Measurements from ENCODE around the gene PRKAG2. TPM values are rescaled to one million over a fixed set of nuclear protein-coding genes. Genes with fewer than 3 reads are reported as not detected.
"Not testable (repeated sequence)": the region's sequence is repeated elsewhere in the genome, so short reads cannot be mapped to it uniquely, and the experiment has no call there.

Gene PRKAG2
- total and polyA plus RNA-seq, 2 experiments from 2014 or later = 17.0 to 19.5 TPM

DNA sequence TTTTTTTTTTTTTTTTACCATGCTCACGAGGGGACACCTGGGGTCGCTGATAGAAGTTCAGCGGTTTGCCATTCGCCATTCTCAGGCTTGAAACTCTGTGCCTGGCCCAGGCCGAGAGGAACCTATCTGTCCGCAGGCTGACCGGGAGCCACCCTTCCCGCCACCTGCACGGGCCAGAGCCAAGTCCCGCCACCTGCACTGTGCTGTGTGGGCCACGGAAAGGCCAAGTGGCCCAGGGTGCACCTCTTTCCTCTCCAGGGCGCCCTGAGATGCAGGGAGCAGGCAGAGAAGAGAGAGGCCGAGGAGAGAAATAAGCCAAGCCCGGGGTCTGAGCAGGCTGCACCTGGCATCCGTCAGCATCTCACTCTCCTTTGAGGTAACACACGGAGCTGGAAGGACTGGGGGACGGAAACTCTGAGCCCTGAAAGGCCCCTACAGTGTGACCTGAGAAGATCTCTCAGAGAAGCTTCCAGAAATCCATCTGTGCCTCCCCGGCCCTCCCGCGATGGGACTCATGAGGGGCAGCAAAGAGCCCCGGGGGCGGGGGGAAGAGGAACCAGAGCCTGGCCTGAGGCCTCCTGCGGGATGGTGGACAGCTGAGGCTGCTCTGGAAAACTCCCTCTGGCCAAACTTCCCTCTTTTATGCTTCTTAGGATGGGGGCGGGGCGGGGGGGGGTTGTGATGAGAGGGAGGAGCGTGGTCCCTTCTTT, 46.6 kb downstream of the PRKAG2 start:
- Histone ChIP-seq H3F3A (ENCODE audit: insufficient read depth) (no peaks in the 10 kb centered on the region), H4K20me1 (ENCODE audit: insufficient read depth) (no peaks in the 10 kb centered on the region), H3K36me3 (ENCODE audit: low read depth) (no peaks in the 10 kb centered on the region), H2AFZ (no peak overlapping the region), H3K9me3 (ENCODE audit: low read depth) (no peaks in the 10 kb centered on the region), H3K4me2 (ENCODE audit: unreplicated experiment) (no peak overlapping the region), H3K27me3 (replicated peaks; ENCODE audit: insufficient read depth) (peaks cover 18% of the 10 kb centered on the region), H3K4me1 (ENCODE audit: insufficient read depth) (no peaks in the 10 kb centered on the region), H3K4me3 (no peak overlapping the region), H3K9ac (no peak overlapping the region), H3K9me2 (ENCODE audit: insufficient read depth) (no peaks in the 10 kb centered on the region), H3K27ac (no peak overlapping the region), H3K79me2 (ENCODE audit: insufficient read depth) (no peaks in the 10 kb centered on the region)
- in situ Hi-C loops (cut with MboI) = no loop called here
- no peak for DNase-seq
- TF ChIP-seq EZH2 (IDR thresholded peaks at IDR 0.05; ENCODE audit: insufficient read depth, poor library complexity, severe bottlenecking) (no peak), EZH2phosphoT487 (IDR thresholded peaks at IDR 0.05; ENCODE audit: insufficient read depth, low read depth) (no peak)
- WGBS, 2 experiments (ENCODE audit: low coverage in 1 of 2, low lambda C conversion rate in 2 of 2, missing lambda C conversion rate in 2 of 2) = 62 to 65% methylated on average over 21 to 26 of the region's 26 CpGs

DNA sequence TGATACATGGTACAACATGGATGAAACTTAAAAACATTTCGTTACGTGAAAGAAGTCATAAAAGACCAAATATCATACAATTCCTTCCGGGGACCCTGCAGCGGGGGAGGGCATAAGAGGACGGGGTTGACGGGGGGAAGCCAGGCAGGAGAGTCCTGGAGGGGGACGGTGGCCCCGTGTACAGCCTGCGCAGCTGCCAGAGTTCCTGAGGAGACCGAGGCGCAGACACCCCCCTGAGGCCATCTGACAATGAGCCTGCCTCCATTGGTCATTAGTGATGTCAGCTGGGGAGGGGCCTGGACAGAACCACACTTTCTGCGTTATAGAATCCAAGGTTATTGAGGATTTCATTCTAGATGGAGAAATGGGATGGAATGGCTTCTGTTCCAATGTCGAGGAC, 47.2 kb downstream of the PRKAG2 start:
- H3K4me2 ChIP-seq (ENCODE audit: unreplicated experiment) = no peak overlapping the region
- no peaks in the 10 kb centered on the region for H3K9me2 ChIP-seq (ENCODE audit: insufficient read depth)
- H3K79me2 ChIP-seq (ENCODE audit: insufficient read depth) = no peaks in the 10 kb centered on the region
- no peaks in the 10 kb centered on the region for H3K4me1 ChIP-seq (ENCODE audit: insufficient read depth)
- no peak for DNase-seq
- H3K9me3 ChIP-seq (ENCODE audit: low read depth) = no peaks in the 10 kb centered on the region
- peaks cover 18% of the 10 kb centered on the region for H3K27me3 ChIP-seq (replicated peaks; ENCODE audit: insufficient read depth)
- no peak for TF ChIP-seq EZH2phosphoT487 (IDR thresholded peaks at IDR 0.05; ENCODE audit: insufficient read depth, low read depth)
- no peak for TF ChIP-seq EZH2 (IDR thresholded peaks at IDR 0.05; ENCODE audit: insufficient read depth, poor library complexity, severe bottlenecking)
- no peak overlapping the region for H3K9ac ChIP-seq
- no peak overlapping the region for H2AFZ ChIP-seq
- no peak overlapping the region for H3K4me3 ChIP-seq
- in situ Hi-C loops (cut with MboI) = no loop called here
- no peaks in the 10 kb centered on the region for H3K36me3 ChIP-seq (ENCODE audit: low read depth)
- H3F3A ChIP-seq (ENCODE audit: insufficient read depth) = no peaks in the 10 kb centered on the region
- H4K20me1 ChIP-seq (ENCODE audit: insufficient read depth) = no peaks in the 10 kb centered on the region
- 73 to 79% methylated on average over 13 of the region's 13 CpGs for WGBS, 2 experiments (ENCODE audit: low coverage in 1 of 2, low lambda C conversion rate in 2 of 2, missing lambda C conversion rate in 2 of 2)
- H3K27ac ChIP-seq = no peak overlapping the region

GRCh38 chr7:151827620-151828019, 49.3 kb downstream of the PRKAG2 start:
- Histone ChIP-seq H3K4me2 (ENCODE audit: unreplicated experiment) (no peak overlapping the region), H3K9ac (no peak overlapping the region), H3K36me3 (ENCODE audit: low read depth) (no peaks in the 10 kb centered on the region), H3K9me2 (ENCODE audit: insufficient read depth) (no peaks in the 10 kb centered on the region), H3K4me1 (ENCODE audit: insufficient read depth) (no peaks in the 10 kb centered on the region), H3F3A (ENCODE audit: insufficient read depth) (no peaks in the 10 kb centered on the region), H3K79me2 (ENCODE audit: insufficient read depth) (no peaks in the 10 kb centered on the region), H3K27ac (no peak overlapping the region), H3K4me3 (no peak overlapping the region), H2AFZ (no peak overlapping the region), H3K9me3 (ENCODE audit: low read depth) (no peaks in the 10 kb centered on the region), H3K27me3 (replicated peaks; ENCODE audit: insufficient read depth) (peaks cover 31% of the 10 kb centered on the region), H4K20me1 (ENCODE audit: insufficient read depth) (no peaks in the 10 kb centered on the region)
- TF ChIP-seq EZH2phosphoT487 (IDR thresholded peaks at IDR 0.05; ENCODE audit: insufficient read depth, low read depth) (no peak), EZH2 (IDR thresholded peaks at IDR 0.05; ENCODE audit: insufficient read depth, poor library complexity, severe bottlenecking) (no peak)
- in situ Hi-C loops (cut with MboI) = no loop called here
- 62 to 72% methylated on average over 7 to 8 of the region's 8 CpGs for WGBS, 2 experiments (ENCODE audit: low coverage in 1 of 2, low lambda C conversion rate in 2 of 2, missing lambda C conversion rate in 2 of 2)
- no peak for DNase-seq

GRCh38 chr7:151826316-151826715, 50.6 kb downstream of the PRKAG2 start:
- DNase-seq; in situ Hi-C loops (cut with MboI); H3K4me3 ChIP-seq: not testable (repeated sequence)

DNA sequence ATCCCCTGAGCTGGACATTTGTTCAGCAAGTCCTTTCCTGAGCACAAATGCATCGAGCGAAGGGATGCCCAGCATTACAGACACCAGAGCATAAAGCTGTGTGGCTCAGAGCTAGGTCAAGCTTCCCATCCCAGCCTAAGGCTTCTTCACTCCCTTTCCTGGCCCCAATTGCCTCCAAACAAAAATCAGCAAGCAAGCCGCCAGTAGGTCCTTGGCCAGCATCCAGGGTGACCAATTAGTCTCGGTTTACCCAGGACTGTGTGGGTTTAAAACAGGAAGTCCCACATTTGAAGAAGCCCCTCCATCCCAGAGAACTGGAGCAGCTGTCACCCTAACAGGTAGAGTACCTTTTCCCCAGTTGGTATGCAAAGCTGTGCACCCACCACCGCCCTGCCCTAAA, 51.2 kb downstream of the PRKAG2 start:
- 75 to 76% methylated on average over 5 of the region's 5 CpGs for WGBS, 2 experiments (ENCODE audit: low coverage in 1 of 2, low lambda C conversion rate in 2 of 2, missing lambda C conversion rate in 2 of 2)
- in situ Hi-C loops (cut with MboI) = no loop called here

More at GRCh38 chr7:151826316-151826715, 50.6 kb downstream of the PRKAG2 start:
- not testable (repeated sequence) for H2AFZ ChIP-seq; H3K9me3 ChIP-seq (ENCODE audit: low read depth); H4K20me1 ChIP-seq (ENCODE audit: insufficient read depth); H3K9me2 ChIP-seq (ENCODE audit: insufficient read depth); H3F3A ChIP-seq (ENCODE audit: insufficient read depth); H3K79me2 ChIP-seq (ENCODE audit: insufficient read depth); H3K36me3 ChIP-seq (ENCODE audit: low read depth); H3K9ac ChIP-seq; H3K4me1 ChIP-seq (ENCODE audit: insufficient read depth); H3K4me2 ChIP-seq (ENCODE audit: unreplicated experiment); H3K27ac ChIP-seq
- 70 to 78% methylated on average over 6 of the region's 6 CpGs for WGBS, 2 experiments (ENCODE audit: low coverage in 1 of 2, low lambda C conversion rate in 2 of 2, missing lambda C conversion rate in 2 of 2)
- H3K27me3 ChIP-seq (replicated peaks; ENCODE audit: insufficient read depth) = peaks cover 31% of the 10 kb centered on the region

More for the DNA sequence above, 51.2 kb downstream of the PRKAG2 start:
- Histone ChIP-seq H3K9me3 (ENCODE audit: low read depth) (no peaks in the 10 kb centered on the region), H3K4me1 (ENCODE audit: insufficient read depth) (no peaks in the 10 kb centered on the region), H4K20me1 (ENCODE audit: insufficient read depth) (no peaks in the 10 kb centered on the region), H3K27me3 (replicated peaks; ENCODE audit: insufficient read depth) (peaks cover 31% of the 10 kb centered on the region), H3K9ac (no peak overlapping the region), H3K36me3 (ENCODE audit: low read depth) (no peaks in the 10 kb centered on the region), H2AFZ (no peak overlapping the region), H3K4me2 (ENCODE audit: unreplicated experiment) (no peak overlapping the region), H3K9me2 (ENCODE audit: insufficient read depth) (no peaks in the 10 kb centered on the region), H3F3A (ENCODE audit: insufficient read depth) (no peaks in the 10 kb centered on the region), H3K79me2 (ENCODE audit: insufficient read depth) (no peaks in the 10 kb centered on the region), H3K4me3 (no peak overlapping the region), H3K27ac (no peak overlapping the region)
- TF ChIP-seq EZH2 (IDR thresholded peaks at IDR 0.05; ENCODE audit: insufficient read depth, poor library complexity, severe bottlenecking) (no peak), EZH2phosphoT487 (IDR thresholded peaks at IDR 0.05; ENCODE audit: insufficient read depth, low read depth) (no peak)
- DNase-seq = no peak
